K562 (cell line): Measurements from ENCODE around the gene MRPL41. TPM values are rescaled to one million over a fixed set of nuclear protein-coding genes. Genes with fewer than 3 reads are reported as not detected.

Experiments
- ATAC-seq: fragments of 200-7000 bp; cut with Tn5 transposase; 3 replicates; pipeline ENCODE4 v1.9.1; 2020; ENCODE audit warnings: moderate library complexity
- BruUV-seq: library from RNA; stranded (reverse); fragments of 400-500 nt; replicated peaks from 2 replicates; lab custom pipeline; 2021; lab: Mats Ljungman, UMichigan
- CTCF ChIA-PET: fragments of 300-600 bp; formaldehyde crosslinking; extraction: SDS; loops from one replicate; lab custom pipeline; 2021; ENCODE audit warnings: low intra/inter-chr PET ratio; lab: Yijun Ruan, JAX
- POLR2A ChIA-PET: fragments of 300-600, 350-650 bp; sonication (Branson Sonifier 250); formaldehyde crosslinking; extraction: SDS; loops from one replicate; lab custom pipeline; 2021; ENCODE audit warnings: antibody characterized with exemption, inconsistent platforms; lab: Yijun Ruan, JAX
- DNase-seq, 4 experiments: peaks; one replicate each; pipeline versions ENCODE4 v3.0.0 to v3.0.0-alpha.2; 2011 to 2018; ENCODE audit warnings: low spot score in 3 of 4, mixed read lengths in 3 of 4; ENCODE audit errors: extremely low read depth in 1 of 4
- FAIRE-seq: peaks from 2 replicates; lab custom pipeline; 2011; peaks lifted over from hg19 to GRCh38; lab: Jason Lieb, UNC
- H2AFZ ChIP-seq: 2 replicates; pipeline ENCODE4 v1.6.0; 2011; ENCODE audit warnings: low read depth, low read length, control low read depth, inconsistent platforms
- H3K27ac ChIP-seq: fragments of 200-600 bp; 3 replicates; pipeline ENCODE4 v1.8.0; 2011; ENCODE audit warnings: low read depth, mild to moderate bottlenecking, control low read depth, inconsistent platforms, low read length, moderate library complexity, mixed read lengths; ENCODE audit errors: extremely low read depth
- H3K27me3 ChIP-seq, 2 experiments: fragments of 300-600 bp in 1 of 2; 2 replicates in 1 of 2; 3 replicates in 1 of 2; pipeline versions ENCODE4 v1.6.0 to v1.8.0; 2011; ENCODE audit warnings: inconsistent platforms in 2 of 2, low read length in 2 of 2, mild to moderate bottlenecking in 1 of 2, mixed read lengths in 1 of 2, moderate library complexity in 1 of 2; ENCODE audit not compliant: control insufficient read depth in 2 of 2, insufficient read depth in 2 of 2
- H3K36me3 ChIP-seq: fragments of 300-600 bp; 3 replicates; pipeline ENCODE4 v1.8.0; 2011; ENCODE audit warnings: mild to moderate bottlenecking, low read length, inconsistent platforms; ENCODE audit not compliant: control insufficient read depth, insufficient read depth
- H3K4me1 ChIP-seq, 2 experiments: fragments of 200-600 bp in 1 of 2; replicated peaks in 1 of 2; 2 replicates in 1 of 2; 3 replicates in 1 of 2; pipeline versions ENCODE4 v1.5.1 to v1.8.0; 2011; ENCODE audit warnings: inconsistent platforms in 2 of 2, low read length in 2 of 2, mild to moderate bottlenecking in 1 of 2, mixed read lengths in 1 of 2, moderate library complexity in 1 of 2; ENCODE audit not compliant: control insufficient read depth in 2 of 2, insufficient read depth in 2 of 2
- H3K4me2 ChIP-seq: 2 replicates; pipeline ENCODE4 v1.6.1; 2011; ENCODE audit warnings: low read length, control low read depth, inconsistent platforms, mixed read lengths; ENCODE audit not compliant: insufficient read depth
- H3K4me3 ChIP-seq: fragments of 200-600 bp; sonication (generic), shearing (Covaris generic); 2 replicates; pipeline ENCODE4 v1.5.1; 2016; ENCODE audit warnings: control low read depth, inconsistent platforms
- H3K79me2 ChIP-seq: fragments of 200-600 bp; 3 replicates; pipeline ENCODE4 v1.8.0; 2011; ENCODE audit warnings: low read length, inconsistent platforms; ENCODE audit not compliant: control insufficient read depth, insufficient read depth
- H3K9ac ChIP-seq, 2 experiments: 2 replicates each; pipeline versions ENCODE4 v1.6.0 to v1.6.1; 2011; ENCODE audit warnings: low read depth in 2 of 2, low read length in 2 of 2, control low read depth in 1 of 2, inconsistent platforms in 1 of 2, mild to moderate bottlenecking in 1 of 2, mixed read lengths in 1 of 2; ENCODE audit not compliant: insufficient read depth in 1 of 2
- H3K9me1 ChIP-seq: one replicate; pipeline ENCODE4 v1.6.0; 2011; ENCODE audit warnings: inconsistent platforms, mild to moderate bottlenecking, low read length, moderate library complexity; ENCODE audit not compliant: control insufficient read depth, insufficient read depth
- H3K9me3 ChIP-seq: replicated peaks from 2 replicates; pipeline ENCODE4 v1.5.1; 2011; ENCODE audit warnings: low read depth, low read length, inconsistent platforms; ENCODE audit not compliant: control insufficient read depth, insufficient read depth
- H4K20me1 ChIP-seq: replicated peaks from 2 replicates; pipeline ENCODE4 v1.6.1; 2011; ENCODE audit warnings: low read length, inconsistent platforms, mixed read lengths; ENCODE audit not compliant: control insufficient read depth, insufficient read depth
- CEBPB ChIP-seq: fragments of 450-650 bp; IDR thresholded peaks from 2 replicates; pipeline ENCODE4 v1.6.1; 2016; ENCODE audit warnings: missing genetic modification characterization, missing compliant biosample characterization
- CEBPG ChIP-seq, 3 experiments: fragments of 200-800 bp in 1 of 3; sonication (Bioruptor generic) in 1 of 3; sonication (generic) in 1 of 3; formaldehyde crosslinking in 1 of 3; IDR thresholded peaks in 2 of 3; conservative IDR thresholded peaks in 1 of 3; 2 replicates each; pipeline versions ENCODE4 v1.6.1 to v1.8.0; 2016 to 2022; ENCODE audit warnings: missing compliant biosample characterization in 2 of 3, missing genetic modification characterization in 2 of 3, mild to moderate bottlenecking in 1 of 3, missing genetic modification reagents in 1 of 3
- CREM ChIP-seq: IDR thresholded peaks from 2 replicates; pipeline ENCODE4 v1.6.1; 2014; ENCODE audit warnings: antibody characterized with exemption, low read depth
- MEF2D ChIP-seq: conservative IDR thresholded peaks from 2 replicates; pipeline ENCODE4 v1.6.1; 2016; ENCODE audit warnings: low read depth, missing genetic modification characterization, missing compliant biosample characterization
- MTA1 ChIP-seq: fragments of 450-650 bp; IDR thresholded peaks from 2 replicates; pipeline ENCODE4 v1.6.1; 2017; ENCODE audit warnings: borderline replicate concordance
- TAF7 ChIP-seq: fragments of 450-650 bp; IDR thresholded peaks from 2 replicates; pipeline ENCODE4 v1.6.1; 2016; ENCODE audit warnings: missing genetic modification characterization, missing compliant biosample characterization
- TEAD4 ChIP-seq, 2 experiments: sonication (generic) in 1 of 2; formaldehyde crosslinking in 1 of 2; IDR thresholded peaks; 2 replicates each; pipeline versions ENCODE4 v1.6.1 to v1.8.0; 2012 to 2022; ENCODE audit warnings: borderline replicate concordance in 1 of 2, inconsistent platforms in 1 of 2, low read length in 1 of 2, mild to moderate bottlenecking in 1 of 2, missing genetic modification reagents in 1 of 2
- ZNF408 ChIP-seq: fragments of 250-450 bp; sonication (Bioruptor Pico); IDR thresholded peaks from 2 replicates; pipeline ENCODE4 v1.4.0; 2020; ENCODE audit warnings: low read depth, mild to moderate bottlenecking, moderate library complexity
- ZNF551 ChIP-seq: fragments of 250-450 bp; sonication (Bioruptor Pico); IDR thresholded peaks from 2 replicates; pipeline ENCODE4 v1.5.0; 2021; ENCODE audit warnings: mild to moderate bottlenecking, moderate library complexity
- ZNF583 ChIP-seq: fragments of 250-450 bp; sonication (Bioruptor Pico); IDR thresholded peaks from 2 replicates; pipeline ENCODE4 v1.4.0; 2020
- WGBS: fragments of 100-300 bp; shearing (Covaris generic); methylation state at CpG from one replicate; pipeline ENCODE4 v1.1.6; 2016; ENCODE audit warnings: low coverage, mixed read lengths; ENCODE audit not compliant: insufficient coverage; ENCODE audit errors: missing lambda C conversion rate; 5-methylcytosine and 5-hydroxymethylcytosine counted together
- in situ Hi-C: fragments of 300-500 bp; cut with MboI; formaldehyde crosslinking; loops from 4 replicates; pipeline ENCODE4 v1.15.0; 2018; ENCODE audit warnings: inconsistent platforms, mixed read lengths
- intact Hi-C: fragments of 100-400 bp; cut with micrococcal nuclease; formaldehyde crosslinking; loops from 2 replicates; pipeline ENCODE4 v1.14.2; 2022
- polyA plus RNA-seq, 8 experiments: library from polyadenylated mRNA; depleted of rRNA in 4 of 8; stranded (reverse) in 5 of 8; unstranded in 3 of 8; fragments of >200 nt; fragmentation: Nextera tagmentation in 2 of 8; fragmentation: Illumina TruSeq in 1 of 8; extraction: Ambion mirVana in 2 of 8; extraction: Trizol in 1 of 8; gene quantifications; 2 replicates each; pipeline versions ENCODE4 v1.2.1 to v1.2.3, GENCODE V29; 2011 to 2014; ENCODE audit warnings: inconsistent platforms in 1 of 8, missing spikeins in 1 of 8
- total RNA-seq, 7 experiments: library from RNA; depleted of rRNA in 6 of 7; stranded (reverse); fragments of >200 nt in 6 of 7; fragmentation: Illumina TruSeq in 2 of 7; extraction: Trizol in 2 of 7; gene quantifications; 2 replicates each; pipeline versions ENCODE4 v1.2.1 to v1.2.3, GENCODE V29; 2011 to 2021; ENCODE audit warnings: low replicate concordance in 1 of 7
- TF ChIP-seq, protein P1 (sequence below): sonication (generic); formaldehyde crosslinking; IDR thresholded peaks from 2 replicates; pipeline ENCODE4 v1.8.1; 2023; ENCODE audit warnings: mild to moderate bottlenecking, missing genetic modification reagents, moderate library complexity
- TF ChIP-seq, protein P2 (sequence below): fragments of 450-650 bp; formaldehyde crosslinking; IDR thresholded peaks from 2 replicates; pipeline ENCODE4 v1.4.0; 2020; ENCODE audit warnings: mild to moderate bottlenecking, mixed read lengths
- TF ChIP-seq, protein P3 (sequence below): sonication (generic); formaldehyde crosslinking; IDR thresholded peaks from 2 replicates; pipeline ENCODE4 v1.8.0; 2022; ENCODE audit warnings: mild to moderate bottlenecking, missing genetic modification reagents

Gene MRPL41
- total and polyA plus RNA-seq, 9 of the 15 experiments (the other 6 are each of a cell fraction or from before 2014, with no cell fraction given) = 2.6 to 259 (median 21.6) TPM

DNA sequence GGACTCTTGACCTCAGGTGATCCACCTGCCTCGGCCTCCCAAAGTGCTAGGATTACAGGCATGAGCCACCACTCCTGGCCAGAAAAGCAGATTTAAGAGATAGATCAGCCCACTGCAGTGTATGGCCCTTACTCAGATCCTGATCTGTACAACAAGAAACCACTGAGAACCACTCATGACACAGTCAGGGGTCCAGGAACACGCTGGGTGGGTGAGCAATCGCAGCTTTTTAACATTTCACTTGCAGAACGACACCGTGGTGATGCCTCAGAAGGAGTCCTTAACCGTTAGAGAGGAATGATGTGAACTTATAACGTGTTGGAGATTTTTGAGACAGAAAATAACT lies 47.3 kb upstream of the MRPL41 start:
- Histone ChIP-seq H3K9me1 (no peaks in the 10 kb centered on the region), H4K20me1 (no peaks in the 10 kb centered on the region), H3K9me3 (no peaks in the 10 kb centered on the region), H3K36me3 (no peaks in the 10 kb centered on the region), H3K9ac (no peak overlapping the region), H3K4me2 (no peak overlapping the region), H3K4me1 (peaks cover 0 to 41% of the 10 kb centered on the region in 2 experiments; a peak in 2 of 5 replicates), H3K27me3 (peaks cover 18 to 45% of the 10 kb centered on the region in 2 experiments; a peak in 4 of 5 replicates), H3K79me2 (no peaks in the 10 kb centered on the region), H3K4me3 (no peak overlapping the region), H2AFZ (no peak overlapping the region), H3K27ac (no peak overlapping the region)
- FAIRE-seq (no peak), DNase-seq (no peak), ATAC-seq (no peak; the same call in 2 of the 3 replicates)
- in situ Hi-C loops = no loop called here
- ChIA-PET POLR2A (interaction anchor here (0.6 to 1.6 kb wide), 4 partner anchors 9 to 602 kb away, joined by 3 to 4 read pairs (median 3); no protein-coding TSS in a partner anchor), CTCF (no interaction called here)
- TF ChIP-seq CEBPB (tag) (0 out of 2 replicates have a peak, but pooled peaks have one; percentile 5), TEAD4 (IDR thresholded peaks at IDR 0.05; ENCODE audit: low read length) (no peak), TEAD4 (CRISPR knock-in tag; IDR thresholded peaks at IDR 0.05; ENCODE audit: borderline replicate concordance) (no peak), ZNF551 (no peak), MEF2D (tag) (no peak), TAF7 (no peak), CEBPG (CRISPR knock-in tag; IDR thresholded peaks at IDR 0.05) (no peak), CEBPG (tag; conservative IDR thresholded peaks at IDR 0.05 in 1 of 2, IDR thresholded peaks at IDR 0.05 in 1 of 2) (no peak), MTA1 (0 out of 2 replicates have a peak, but pooled peaks have one; percentile 4), ZNF583 (CRISPR knock-in tag) (no peak), CREM (no peak), ZNF408 (CRISPR knock-in tag) (no peak)
- TF ChIP-seq, protein P1, sequence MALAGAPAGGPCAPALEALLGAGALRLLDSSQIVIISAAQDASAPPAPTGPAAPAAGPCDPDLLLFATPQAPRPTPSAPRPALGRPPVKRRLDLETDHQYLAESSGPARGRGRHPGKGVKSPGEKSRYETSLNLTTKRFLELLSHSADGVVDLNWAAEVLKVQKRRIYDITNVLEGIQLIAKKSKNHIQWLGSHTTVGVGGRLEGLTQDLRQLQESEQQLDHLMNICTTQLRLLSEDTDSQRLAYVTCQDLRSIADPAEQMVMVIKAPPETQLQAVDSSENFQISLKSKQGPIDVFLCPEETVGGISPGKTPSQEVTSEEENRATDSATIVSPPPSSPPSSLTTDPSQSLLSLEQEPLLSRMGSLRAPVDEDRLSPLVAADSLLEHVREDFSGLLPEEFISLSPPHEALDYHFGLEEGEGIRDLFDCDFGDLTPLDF = no peak
- TF ChIP-seq, protein P2, sequence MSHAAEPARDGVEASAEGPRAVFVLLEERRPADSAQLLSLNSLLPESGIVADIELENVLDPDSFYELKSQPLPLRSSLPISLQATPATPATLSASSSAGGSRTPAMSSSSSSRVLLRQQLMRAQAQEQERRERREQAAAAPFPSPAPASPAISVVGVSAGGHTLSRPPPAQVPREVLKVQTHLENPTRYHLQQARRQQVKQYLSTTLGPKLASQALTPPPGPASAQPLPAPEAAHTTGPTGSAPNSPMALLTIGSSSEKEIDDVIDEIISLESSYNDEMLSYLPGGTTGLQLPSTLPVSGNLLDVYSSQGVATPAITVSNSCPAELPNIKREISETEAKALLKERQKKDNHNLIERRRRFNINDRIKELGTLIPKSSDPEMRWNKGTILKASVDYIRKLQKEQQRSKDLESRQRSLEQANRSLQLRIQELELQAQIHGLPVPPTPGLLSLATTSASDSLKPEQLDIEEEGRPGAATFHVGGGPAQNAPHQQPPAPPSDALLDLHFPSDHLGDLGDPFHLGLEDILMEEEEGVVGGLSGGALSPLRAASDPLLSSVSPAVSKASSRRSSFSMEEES (CRISPR knock-in tag) = no peak
- TF ChIP-seq, protein P3, sequence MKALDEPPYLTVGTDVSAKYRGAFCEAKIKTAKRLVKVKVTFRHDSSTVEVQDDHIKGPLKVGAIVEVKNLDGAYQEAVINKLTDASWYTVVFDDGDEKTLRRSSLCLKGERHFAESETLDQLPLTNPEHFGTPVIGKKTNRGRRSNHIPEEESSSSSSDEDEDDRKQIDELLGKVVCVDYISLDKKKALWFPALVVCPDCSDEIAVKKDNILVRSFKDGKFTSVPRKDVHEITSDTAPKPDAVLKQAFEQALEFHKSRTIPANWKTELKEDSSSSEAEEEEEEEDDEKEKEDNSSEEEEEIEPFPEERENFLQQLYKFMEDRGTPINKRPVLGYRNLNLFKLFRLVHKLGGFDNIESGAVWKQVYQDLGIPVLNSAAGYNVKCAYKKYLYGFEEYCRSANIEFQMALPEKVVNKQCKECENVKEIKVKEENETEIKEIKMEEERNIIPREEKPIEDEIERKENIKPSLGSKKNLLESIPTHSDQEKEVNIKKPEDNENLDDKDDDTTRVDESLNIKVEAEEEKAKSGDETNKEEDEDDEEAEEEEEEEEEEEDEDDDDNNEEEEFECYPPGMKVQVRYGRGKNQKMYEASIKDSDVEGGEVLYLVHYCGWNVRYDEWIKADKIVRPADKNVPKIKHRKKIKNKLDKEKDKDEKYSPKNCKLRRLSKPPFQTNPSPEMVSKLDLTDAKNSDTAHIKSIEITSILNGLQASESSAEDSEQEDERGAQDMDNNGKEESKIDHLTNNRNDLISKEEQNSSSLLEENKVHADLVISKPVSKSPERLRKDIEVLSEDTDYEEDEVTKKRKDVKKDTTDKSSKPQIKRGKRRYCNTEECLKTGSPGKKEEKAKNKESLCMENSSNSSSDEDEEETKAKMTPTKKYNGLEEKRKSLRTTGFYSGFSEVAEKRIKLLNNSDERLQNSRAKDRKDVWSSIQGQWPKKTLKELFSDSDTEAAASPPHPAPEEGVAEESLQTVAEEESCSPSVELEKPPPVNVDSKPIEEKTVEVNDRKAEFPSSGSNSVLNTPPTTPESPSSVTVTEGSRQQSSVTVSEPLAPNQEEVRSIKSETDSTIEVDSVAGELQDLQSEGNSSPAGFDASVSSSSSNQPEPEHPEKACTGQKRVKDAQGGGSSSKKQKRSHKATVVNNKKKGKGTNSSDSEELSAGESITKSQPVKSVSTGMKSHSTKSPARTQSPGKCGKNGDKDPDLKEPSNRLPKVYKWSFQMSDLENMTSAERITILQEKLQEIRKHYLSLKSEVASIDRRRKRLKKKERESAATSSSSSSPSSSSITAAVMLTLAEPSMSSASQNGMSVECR (CRISPR knock-in tag) = no peak
- no TSS peak for BruUV-seq
- intact Hi-C loops = no loop called here
- WGBS = 19% methylated on average over 7 of the region's 7 CpGs
